ENCODE measurements around the gene CNGB1.

GRCh38 chr16:57912529-57913260 is 58.2 kb downstream of the CNGB1 start:
- TF ChIP-seq EZH2 (IDR thresholded peaks at IDR 0.05) (no peak), CTCF (IDR thresholded peaks at IDR 0.05 in 2 of 3, conservative IDR thresholded peaks at IDR 0.05 in 1 of 3; ENCODE audit: borderline replicate concordance in 1 of 3, insufficient read depth in 1 of 3, low read depth in 2 of 3, low read length in 2 of 3) (no peak), EZH2phosphoT487 (IDR thresholded peaks at IDR 0.05; ENCODE audit: borderline replicate concordance) (no peak), YY1 (IDR thresholded peaks at IDR 0.05; ENCODE audit: extremely low read depth, insufficient replicate concordance, low read depth, low read length) (no peak)

Data from HCT116 (cell line).